Right lobe of liver (tissue), 4 donors: ENCODE data around the gene SOD1.

Source experiments
- POLR2A ChIP-seq: fragments of 450-650 bp; IDR thresholded peaks from one replicate; pipeline ENCODE4 v1.6.1; 2017; ENCODE audit warnings: antibody characterized with exemption, mild to moderate bottlenecking
- TF ChIP-seq, protein P1 (sequence below), 4 donors: fragments of 200-600 bp in 3 of 4; fragments of 450-650 bp in 1 of 4; IDR thresholded peaks; one replicate each; pipeline versions ENCODE4 v1.5.1 to v1.8.0; 2016 to 2022; ENCODE audit warnings: antibody characterized with exemption in 4 of 4, mild to moderate bottlenecking in 2 of 4
- donor health status: DM: no; HTN: no; CAD: no.
- donor health status: DM: no; HTN: no; CAD: no.
- donor health status: DM: no; HTN: yes; CAD: no.

DNA sequence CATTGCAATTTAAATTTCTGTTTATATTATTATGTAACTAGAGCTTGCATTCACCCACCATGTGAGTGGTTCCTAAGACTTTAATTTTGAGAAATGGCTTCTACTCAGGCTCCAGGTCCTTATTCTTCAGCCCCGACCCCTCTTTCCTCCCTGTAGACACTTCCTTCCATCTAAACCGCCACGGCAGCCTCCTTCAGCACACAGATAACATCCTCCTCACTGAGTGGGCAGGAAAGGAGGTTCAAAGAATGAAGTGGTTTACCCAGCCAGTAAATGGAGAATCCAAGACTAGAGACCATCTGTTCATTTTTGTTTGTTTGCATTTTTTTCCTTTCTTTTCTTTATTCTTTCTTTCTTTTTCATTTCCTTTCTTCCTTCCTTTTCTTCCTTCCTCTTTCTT is 37.1 kb upstream of the SOD1 start:
- TF ChIP-seq, protein P1, sequence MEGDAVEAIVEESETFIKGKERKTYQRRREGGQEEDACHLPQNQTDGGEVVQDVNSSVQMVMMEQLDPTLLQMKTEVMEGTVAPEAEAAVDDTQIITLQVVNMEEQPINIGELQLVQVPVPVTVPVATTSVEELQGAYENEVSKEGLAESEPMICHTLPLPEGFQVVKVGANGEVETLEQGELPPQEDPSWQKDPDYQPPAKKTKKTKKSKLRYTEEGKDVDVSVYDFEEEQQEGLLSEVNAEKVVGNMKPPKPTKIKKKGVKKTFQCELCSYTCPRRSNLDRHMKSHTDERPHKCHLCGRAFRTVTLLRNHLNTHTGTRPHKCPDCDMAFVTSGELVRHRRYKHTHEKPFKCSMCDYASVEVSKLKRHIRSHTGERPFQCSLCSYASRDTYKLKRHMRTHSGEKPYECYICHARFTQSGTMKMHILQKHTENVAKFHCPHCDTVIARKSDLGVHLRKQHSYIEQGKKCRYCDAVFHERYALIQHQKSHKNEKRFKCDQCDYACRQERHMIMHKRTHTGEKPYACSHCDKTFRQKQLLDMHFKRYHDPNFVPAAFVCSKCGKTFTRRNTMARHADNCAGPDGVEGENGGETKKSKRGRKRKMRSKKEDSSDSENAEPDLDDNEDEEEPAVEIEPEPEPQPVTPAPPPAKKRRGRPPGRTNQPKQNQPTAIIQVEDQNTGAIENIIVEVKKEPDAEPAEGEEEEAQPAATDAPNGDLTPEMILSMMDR (IDR thresholded peaks at IDR 0.05), result no peak
- no peak for TF ChIP-seq POLR2A
